ENCODE results near the gene PPP1R27. TPM values are rescaled to one million over a fixed set of nuclear protein-coding genes. Genes with fewer than 3 reads are reported as not detected.

The PPP1R27 gene
- total RNA-seq, 5 donors from 2014 or later (not counting 1 experiment from before 2014, with no cell fraction given) = not detected

DNA sequence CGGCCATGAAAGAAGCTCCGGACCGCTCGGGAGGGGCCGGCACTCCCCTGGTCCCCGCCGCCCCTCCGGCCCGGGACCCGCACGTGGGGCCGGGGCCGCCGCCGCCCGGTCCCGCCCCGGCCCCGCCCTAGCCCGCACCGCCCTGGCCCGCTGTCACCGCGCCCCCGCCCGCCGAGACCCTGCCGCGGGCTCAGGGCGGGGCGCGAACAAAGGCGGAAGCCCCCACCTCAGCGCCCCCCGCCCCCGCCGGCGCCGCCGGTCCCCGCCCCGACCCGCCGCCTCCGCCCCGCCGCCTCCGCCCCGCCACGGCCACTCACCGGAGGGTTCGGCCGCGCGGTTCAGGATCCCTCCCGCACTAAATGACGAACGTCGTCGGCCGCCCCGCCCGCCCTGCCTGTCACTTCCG is 36.1 kb upstream of the PPP1R27 start, which contains the start of gene ARHGDIA:
Gene ARHGDIA (minus strand): TSS at position 357 of the 406 bp plus-strand sequence. CDS start 1,407 bp downstream, outside the sequence.
- peaks cover 7 to 30% of the 10 kb centered on the region in 2 donors for H3K36me3 ChIP-seq (ENCODE audit: control insufficient read depth in 2 of 2, extremely low read depth in 1 of 2, insufficient read depth in 1 of 2, low read length in 1 of 2)
- peaks cover 10 to 66% of the 10 kb centered on the region in 2 experiments for H3K4me1 ChIP-seq (ENCODE audit: control insufficient read depth in 1 of 2, extremely low read depth in 1 of 2, insufficient read depth in 2 of 2, low read length in 2 of 2)
- no peaks in the 10 kb centered on the region for H3K9me3 ChIP-seq
- DNase-seq (no peak), ATAC-seq (replicated peaks in 1 of 4) (peak; percentile 70 to 79 (median 72))
- no peaks in the 10 kb centered on the region for H3K36me3 Mint-ChIP-seq
- H3K9me3 Mint-ChIP-seq = no peaks in the 10 kb centered on the region
- peak within 1 kb of the TSS; percentile 98 for H3K27ac ChIP-seq (ENCODE audit: low read length)
- H3K4me1 Mint-ChIP-seq = peaks cover 32 to 49% (median 39%) of the 10 kb centered on the region in 3 donors
- H3K27me3 Mint-ChIP-seq = no peaks in the 10 kb centered on the region
- H3K27me3 ChIP-seq (replicated peaks in 1 of 2; ENCODE audit: control insufficient read depth in 2 of 2, extremely low read depth in 1 of 2, insufficient read depth in 2 of 2, low read length in 1 of 2) = no peaks in the 10 kb centered on the region
- WGBS (ENCODE audit: insufficient coverage) = under 1% methylated on average over 47 of the region's 64 CpGs
- peak within 1 kb of the TSS; percentile 81 to 86 (median 83) for H3K4me3 Mint-ChIP-seq
- peak within 1 kb of the TSS; percentile 93 for H3K27ac Mint-ChIP-seq
- ChIA-PET POLR2A (no interaction called here), CTCF (no interaction called here)
- H3K4me3 ChIP-seq (ENCODE audit: control insufficient read depth in 1 of 2, extremely low read depth in 1 of 2, low read length in 1 of 2) = peak within 1 kb of the TSS; percentile 81 to 94

DNA sequence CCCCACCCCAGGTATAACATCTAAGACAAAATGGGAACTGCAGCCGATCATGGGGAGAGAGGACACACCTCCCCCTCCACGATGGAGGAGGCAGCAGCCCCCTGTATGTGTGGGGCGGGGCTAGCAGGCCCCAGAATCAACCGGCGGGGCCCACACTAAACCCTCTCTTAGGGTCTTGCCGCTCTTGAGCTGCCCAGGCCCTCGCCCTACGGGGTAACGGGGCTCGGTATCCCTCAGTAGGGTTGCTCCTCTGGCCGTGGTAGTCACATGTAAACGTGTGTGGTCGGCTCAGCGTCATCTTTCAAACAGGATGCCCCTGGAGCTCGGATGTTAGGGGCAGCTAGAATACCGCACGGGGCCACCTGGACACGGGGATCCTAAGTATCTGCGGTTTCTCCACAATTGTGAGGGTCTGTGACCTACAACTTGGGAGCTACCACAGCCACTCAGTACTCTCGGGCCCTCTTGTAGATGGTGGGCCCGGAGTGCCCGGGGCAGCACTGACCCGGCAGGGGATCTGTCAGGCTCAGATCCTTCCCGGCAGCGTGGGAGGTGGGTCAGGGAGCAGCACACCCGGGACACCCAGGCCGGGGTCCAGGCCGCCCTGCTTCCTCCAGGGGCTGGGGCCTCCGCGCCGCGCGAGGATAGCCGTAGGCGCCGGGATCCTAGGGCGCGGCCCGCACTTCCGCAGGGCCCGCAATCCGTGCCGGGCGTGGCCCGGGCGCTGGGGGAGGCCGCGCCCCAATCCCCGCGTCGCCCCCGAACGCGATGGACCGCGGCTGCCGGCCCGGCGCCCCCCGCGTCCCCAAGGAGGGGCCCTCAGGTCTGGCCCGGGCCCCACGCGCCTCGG is 35.5 kb upstream of the PPP1R27 start:
- no peaks in the 10 kb centered on the region for H3K9me3 ChIP-seq
- H3K4me1 ChIP-seq (ENCODE audit: control insufficient read depth in 1 of 2, extremely low read depth in 1 of 2, insufficient read depth in 2 of 2, low read length in 2 of 2) = peaks cover 10 to 66% of the 10 kb centered on the region in 2 experiments
- peak in 11 of 35 experiments; percentile 20 to 62 (median 38) for DNase-seq
- no peaks in the 10 kb centered on the region for H3K9me3 Mint-ChIP-seq
- H3K27me3 Mint-ChIP-seq = no peaks in the 10 kb centered on the region
- ChIA-PET CTCF (interaction anchor here in 1 of 2 donors (0.7 kb wide), 1 partner anchor 80 kb away, joined by 4 read pairs; no protein-coding TSS in a partner anchor), POLR2A (no interaction called here)
- peak overlapping the region; percentile 81 to 84 (median 82) for H3K4me3 Mint-ChIP-seq
- H3K4me1 Mint-ChIP-seq = peaks cover 34 to 52% (median 39%) of the 10 kb centered on the region in 3 donors
- peaks cover 7 to 30% of the 10 kb centered on the region in 2 donors for H3K36me3 ChIP-seq (ENCODE audit: control insufficient read depth in 2 of 2, extremely low read depth in 1 of 2, insufficient read depth in 1 of 2, low read length in 1 of 2)
- WGBS (ENCODE audit: insufficient coverage) = under 1% methylated on average over 61 of the region's 65 CpGs
- no peaks in the 10 kb centered on the region for H3K27me3 ChIP-seq (replicated peaks in 1 of 2; ENCODE audit: control insufficient read depth in 2 of 2, extremely low read depth in 1 of 2, insufficient read depth in 2 of 2, low read length in 1 of 2)
- H3K27ac Mint-ChIP-seq = peak overlapping the region; percentile 87 to 88
- ATAC-seq (replicated peaks in 1 of 4) = peak; percentile 26 to 53 (median 42)
- H3K27ac ChIP-seq (ENCODE audit: low read length) = peak overlapping the region; percentile 69
- no peaks in the 10 kb centered on the region for H3K36me3 Mint-ChIP-seq
- H3K4me3 ChIP-seq (ENCODE audit: control insufficient read depth in 1 of 2, extremely low read depth in 1 of 2, low read length in 1 of 2) = peak overlapping the region; percentile 62 to 81

DNA sequence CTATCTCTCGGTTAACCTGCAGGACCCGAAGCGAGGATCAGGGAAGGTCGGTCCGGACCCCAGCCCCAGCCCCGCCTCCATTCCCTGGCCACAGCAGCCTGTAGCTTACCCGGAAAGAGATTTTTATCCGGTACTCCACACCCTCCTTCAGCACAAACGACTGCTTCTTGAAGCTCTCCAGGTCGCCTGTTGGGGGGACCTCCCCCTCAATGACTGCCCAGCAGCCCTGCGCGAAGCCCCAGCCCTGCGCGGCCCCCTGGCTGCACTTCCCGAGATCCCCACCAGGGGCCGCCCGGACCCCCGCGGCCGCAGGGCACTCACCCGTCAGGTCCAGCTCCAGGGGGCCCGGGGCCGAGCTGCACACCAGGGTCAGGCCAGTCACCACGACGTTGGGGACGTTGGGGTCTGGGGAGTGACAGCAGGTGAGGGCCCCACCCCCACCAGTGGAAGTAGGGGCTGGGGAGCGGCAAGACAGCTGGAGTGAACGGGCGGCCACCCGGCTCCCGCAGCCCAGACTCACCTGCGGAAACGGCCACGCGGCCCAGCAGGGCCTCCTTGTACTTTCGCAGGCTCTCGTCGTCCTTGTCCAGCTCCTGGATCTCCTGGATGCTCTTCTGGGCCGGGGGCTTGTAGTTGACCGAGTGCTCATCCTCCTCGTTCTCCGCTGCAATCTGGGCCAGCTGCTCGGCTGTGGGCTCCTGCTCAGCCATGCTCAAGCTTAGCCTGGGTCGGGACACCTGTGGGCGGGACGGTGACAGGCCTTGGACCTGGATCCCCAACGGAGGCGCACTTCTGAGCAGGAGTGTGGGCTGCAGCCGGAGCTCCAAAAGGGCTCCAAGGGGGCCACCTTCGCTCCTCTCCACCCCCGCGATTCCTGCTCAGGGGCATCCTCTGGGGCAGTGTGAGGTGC is 34.6 kb upstream of the PPP1R27 start:
- H3K36me3 ChIP-seq (ENCODE audit: control insufficient read depth in 2 of 2, extremely low read depth in 1 of 2, insufficient read depth in 1 of 2, low read length in 1 of 2) = peaks cover 12 to 30% of the 10 kb centered on the region in 2 donors
- no peaks in the 10 kb centered on the region for H3K9me3 ChIP-seq
- H3K27ac ChIP-seq (ENCODE audit: low read length) = peak overlapping the region; percentile 69
- DNase-seq (peak in 8 of 35 experiments; percentile 15 to 50 (median 28)), ATAC-seq (replicated peaks in 1 of 4) (no peak)
- 45% methylated on average over 40 of the region's 52 CpGs for whole genome bisulfite sequencing (ENCODE audit: insufficient coverage)
- peak overlapping the region; percentile 62 to 81 for H3K4me3 ChIP-seq (ENCODE audit: control insufficient read depth in 1 of 2, extremely low read depth in 1 of 2, low read length in 1 of 2)
- CTCF ChIA-PET = interaction anchor here (0.5 to 0.7 kb wide), 2 partner anchors 81 to 84 kb away, joined by 3 to 4 read pairs; no protein-coding TSS in a partner anchor
- no peaks in the 10 kb centered on the region for H3K27me3 ChIP-seq (replicated peaks in 1 of 2; ENCODE audit: control insufficient read depth in 2 of 2, extremely low read depth in 1 of 2, insufficient read depth in 2 of 2, low read length in 1 of 2)
- Mint-ChIP-seq H3K36me3 (no peaks in the 10 kb centered on the region), H3K27ac (peak overlapping the region; percentile 87 to 88), H3K4me3 (peak overlapping the region; percentile 81 to 84 (median 82)), H3K9me3 (no peaks in the 10 kb centered on the region), H3K27me3 (no peaks in the 10 kb centered on the region), H3K4me1 (peaks cover 35 to 51% (median 39%) of the 10 kb centered on the region in 3 donors)
- H3K4me1 ChIP-seq (ENCODE audit: control insufficient read depth in 1 of 2, extremely low read depth in 1 of 2, insufficient read depth in 2 of 2, low read length in 2 of 2) = peaks cover 10 to 66% of the 10 kb centered on the region in 2 experiments
- POLR2A ChIA-PET = no interaction called here

DNA sequence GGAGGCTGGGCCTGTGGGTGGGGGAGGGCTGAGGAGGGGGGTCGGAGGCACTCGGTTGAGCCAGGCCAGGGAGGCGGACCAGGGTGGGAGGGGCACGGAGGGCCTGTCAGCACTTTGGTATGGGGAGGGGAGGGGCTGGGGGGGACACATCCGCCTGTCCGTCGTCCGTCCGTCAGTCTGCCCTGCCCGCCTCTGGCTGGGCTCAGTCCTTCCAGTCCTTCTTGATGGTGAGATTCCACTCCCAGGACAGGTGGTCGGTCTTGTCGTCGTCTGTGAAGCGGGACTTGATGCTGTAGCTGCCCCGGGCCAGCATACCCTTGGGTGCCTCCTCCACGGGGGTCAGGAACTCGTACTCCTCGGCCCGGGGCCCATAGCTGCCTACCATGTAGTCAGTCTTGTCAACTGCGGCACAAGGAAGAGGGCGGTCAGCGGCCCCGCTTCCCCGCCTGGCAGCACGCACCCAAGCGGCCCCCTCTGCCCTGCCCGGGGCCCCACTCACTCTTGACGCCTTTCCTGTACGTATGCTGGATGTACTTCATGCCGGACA is 33.9 kb upstream of the PPP1R27 start:
- peak overlapping the region; percentile 44 for H3K27ac ChIP-seq (ENCODE audit: low read length)
- H3K4me3 Mint-ChIP-seq = peak overlapping the region in 2 of 3 donors; percentile 41 to 81
- H3K9me3 Mint-ChIP-seq = no peaks in the 10 kb centered on the region
- no peaks in the 10 kb centered on the region for H3K36me3 Mint-ChIP-seq
- H3K27me3 ChIP-seq (replicated peaks in 1 of 2; ENCODE audit: control insufficient read depth in 2 of 2, extremely low read depth in 1 of 2, insufficient read depth in 2 of 2, low read length in 1 of 2) = no peaks in the 10 kb centered on the region
- POLR2A ChIA-PET = no interaction called here
- CTCF ChIA-PET = no interaction called here
- no peaks in the 10 kb centered on the region for H3K9me3 ChIP-seq
- no peak overlapping the region for H3K27ac Mint-ChIP-seq
- ATAC-seq (replicated peaks in 1 of 4) (no peak), DNase-seq (no peak)
- no peaks in the 10 kb centered on the region for H3K27me3 Mint-ChIP-seq
- H3K36me3 ChIP-seq (ENCODE audit: control insufficient read depth in 2 of 2, extremely low read depth in 1 of 2, insufficient read depth in 1 of 2, low read length in 1 of 2) = peaks cover 12 to 34% of the 10 kb centered on the region in 2 donors
- H3K4me3 ChIP-seq (ENCODE audit: control insufficient read depth in 1 of 2, extremely low read depth in 1 of 2, low read length in 1 of 2) = no peak overlapping the region
- 89% methylated on average over 20 of the region's 30 CpGs for WGBS (ENCODE audit: insufficient coverage)
- peaks cover 34 to 47% (median 35%) of the 10 kb centered on the region in 3 donors for H3K4me1 Mint-ChIP-seq
- peaks cover 10 to 71% of the 10 kb centered on the region in 2 experiments for H3K4me1 ChIP-seq (ENCODE audit: control insufficient read depth in 1 of 2, extremely low read depth in 1 of 2, insufficient read depth in 2 of 2, low read length in 2 of 2)

DNA sequence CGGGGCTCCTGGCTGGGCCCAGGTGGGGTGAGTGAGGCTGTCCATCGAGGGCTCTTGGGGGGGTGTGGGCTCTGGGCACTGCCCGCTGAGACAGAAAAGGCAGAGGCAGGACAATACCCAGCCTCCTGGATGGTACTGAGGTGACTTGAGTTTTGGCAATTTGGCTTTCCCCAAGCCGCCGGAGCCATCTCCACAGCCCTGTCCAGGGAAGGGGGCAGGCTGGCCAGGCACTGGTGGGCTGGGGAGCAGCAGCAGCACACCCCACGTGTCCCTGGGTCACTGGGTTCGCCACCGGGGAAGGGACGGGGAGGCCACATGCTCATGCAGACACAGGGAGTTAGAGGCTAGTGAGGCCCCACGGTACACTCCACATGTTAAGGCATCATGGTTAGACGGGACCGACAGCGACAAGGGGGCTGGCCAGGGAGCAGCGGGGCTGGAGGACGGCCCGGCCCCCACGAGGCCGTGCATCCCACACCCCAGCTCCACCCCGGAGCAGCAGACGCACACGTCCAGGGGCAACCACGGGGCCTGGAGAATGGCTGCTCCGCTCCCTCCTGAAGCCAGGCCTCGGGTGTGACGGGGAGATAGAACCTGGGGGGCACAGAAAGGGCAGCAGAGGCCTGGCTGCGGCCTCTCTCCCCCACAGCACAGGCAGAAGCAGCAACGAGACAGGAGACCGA is 33.3 kb upstream of the PPP1R27 start:
- Mint-ChIP-seq H3K4me3 (peak overlapping the region in 2 of 3 donors; percentile 37 to 81), H3K4me1 (peaks cover 37 to 50% (median 39%) of the 10 kb centered on the region in 3 donors), H3K9me3 (no peaks in the 10 kb centered on the region), H3K27me3 (no peaks in the 10 kb centered on the region), H3K36me3 (peaks cover 3% of the 10 kb centered on the region), H3K27ac (no peak overlapping the region)
- no peak overlapping the region for H3K4me3 ChIP-seq (ENCODE audit: control insufficient read depth in 1 of 2, extremely low read depth in 1 of 2, low read length in 1 of 2)
- H3K4me1 ChIP-seq (ENCODE audit: control insufficient read depth in 1 of 2, extremely low read depth in 1 of 2, insufficient read depth in 2 of 2, low read length in 2 of 2) = peaks cover 10 to 69% of the 10 kb centered on the region in 2 experiments
- POLR2A ChIA-PET = no interaction called here
- DNase-seq (no peak), ATAC-seq (replicated peaks in 1 of 4) (no peak)
- CTCF ChIA-PET = no interaction called here
- no peak overlapping the region for H3K27ac ChIP-seq (ENCODE audit: low read length)
- WGBS (ENCODE audit: insufficient coverage) = 90% methylated on average over 18 of the region's 28 CpGs
- H3K27me3 ChIP-seq (replicated peaks in 1 of 2; ENCODE audit: control insufficient read depth in 2 of 2, extremely low read depth in 1 of 2, insufficient read depth in 2 of 2, low read length in 1 of 2) = no peaks in the 10 kb centered on the region
- peaks cover 12 to 39% of the 10 kb centered on the region in 2 donors for H3K36me3 ChIP-seq (ENCODE audit: control insufficient read depth in 2 of 2, extremely low read depth in 1 of 2, insufficient read depth in 1 of 2, low read length in 1 of 2)
- H3K9me3 ChIP-seq = no peaks in the 10 kb centered on the region
